Left colon (tissue), 2 donors: Measurements from ENCODE around the gene TBXAS1. TPM values are rescaled to one million over a fixed set of nuclear protein-coding genes. Genes with fewer than 3 reads are reported as not detected.

ENCODE experiments used
- ATAC-seq: fragments of 200-7000 bp; cut with Tn5 transposase; one replicate; pipeline ENCODE4 v1.9.1; 2020; ENCODE audit warnings: mild to moderate bottlenecking, moderate library complexity
- DNase-seq, 2 donors: peaks; one replicate each; pipeline ENCODE4 v3.0.0-alpha.2; 2020
- intact Hi-C, 2 donors: fragments of 100-400 bp; cut with DNase I in 1 of 2; cut with micrococcal nuclease in 1 of 2; formaldehyde crosslinking; loops; one replicate each; pipeline versions ENCODE4 v1.11.2 to v1.14.0; 2022; cut with DNase I, micrococcal nuclease
- total RNA-seq, 2 donors: library from RNA; stranded (reverse); fragmentation: NEBNext Ultra II Directional; extraction: Animal tissue kit (Norgen Biotek cat#: 25700); gene quantifications; one replicate each; pipeline ENCODE4 v1.2.1, GENCODE V29; 2021
- donor health status: DM: no; HTN: no; CAD: no.
- donor health status: DM: yes; HTN: yes; CAD: no.

The TBXAS1 gene
- total RNA-seq, 2 donors from 2014 or later, result 8.4 to 10.3 TPM

DNA sequence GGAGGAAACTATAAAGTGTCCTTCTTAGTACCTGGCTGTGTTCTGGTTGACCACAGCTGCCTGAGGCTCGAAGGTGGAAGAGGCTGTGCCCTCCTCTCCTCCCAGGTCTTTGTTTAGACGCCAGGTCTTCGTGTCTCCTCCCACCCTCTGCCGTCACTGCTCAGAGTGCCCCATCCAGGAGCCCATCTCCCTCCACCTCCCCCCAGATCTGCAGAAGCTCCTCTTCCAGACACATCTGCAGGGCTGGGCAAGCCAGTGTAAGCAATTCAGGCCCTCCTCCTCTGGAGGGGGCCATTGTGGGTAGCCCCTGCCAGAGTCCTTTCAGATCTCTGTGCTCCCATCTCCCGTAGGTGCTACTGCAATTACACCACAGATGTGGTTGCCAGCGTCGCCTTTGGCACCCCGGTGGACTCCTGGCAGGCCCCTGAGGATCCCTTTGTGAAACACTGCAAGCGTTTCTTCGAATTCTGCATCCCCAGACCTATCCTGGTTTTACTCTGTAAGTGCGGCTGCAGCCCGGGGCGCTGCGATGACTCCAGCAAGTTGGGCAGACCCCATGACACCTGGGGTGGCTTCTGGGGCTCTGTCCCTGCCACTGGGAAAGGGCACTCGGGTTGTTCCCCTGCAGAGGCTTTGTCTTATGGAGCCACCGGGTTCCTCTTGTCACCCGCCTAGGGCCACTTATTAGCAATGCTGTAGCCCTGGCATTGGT is 126.2 kb downstream of the TBXAS1 start:
- no peak for DNase-seq
- no peak for ATAC-seq
- intact Hi-C loops, result no loop called here

DNA sequence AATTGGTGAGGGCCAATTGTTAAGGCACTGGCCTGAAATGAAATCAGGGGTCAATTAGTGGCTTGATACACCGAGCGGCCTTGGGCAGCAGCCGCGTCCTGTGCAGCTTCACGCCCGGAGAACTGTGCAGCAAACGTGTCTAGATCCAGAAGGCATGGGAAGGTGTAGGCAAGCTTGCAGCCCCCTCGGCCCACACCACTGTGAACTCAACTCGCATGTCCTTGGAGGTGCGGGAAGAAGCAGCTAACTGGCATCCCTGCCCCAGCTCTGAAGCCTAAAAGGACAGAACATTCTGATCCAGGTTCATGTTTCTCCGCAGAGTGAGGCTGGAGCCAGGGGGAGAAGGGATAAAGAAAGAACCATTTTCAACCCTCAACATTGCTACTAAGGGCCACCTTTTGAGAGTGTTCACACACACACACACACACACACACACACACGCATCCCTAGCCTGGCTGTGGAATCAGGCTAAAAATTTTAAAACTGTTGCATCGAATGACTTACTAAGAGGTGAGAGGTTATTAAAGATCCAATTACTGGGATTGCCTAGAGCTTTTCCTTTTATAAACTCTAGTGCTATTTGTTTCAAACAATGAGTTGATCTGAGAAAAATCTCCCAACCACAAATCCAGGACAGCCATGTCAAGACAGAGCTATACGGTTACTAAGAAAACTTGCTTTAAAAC is 129.7 kb downstream of the TBXAS1 start:
- DNase-seq (no peak), ATAC-seq (no peak)
- intact Hi-C loops, result no loop called here

DNA sequence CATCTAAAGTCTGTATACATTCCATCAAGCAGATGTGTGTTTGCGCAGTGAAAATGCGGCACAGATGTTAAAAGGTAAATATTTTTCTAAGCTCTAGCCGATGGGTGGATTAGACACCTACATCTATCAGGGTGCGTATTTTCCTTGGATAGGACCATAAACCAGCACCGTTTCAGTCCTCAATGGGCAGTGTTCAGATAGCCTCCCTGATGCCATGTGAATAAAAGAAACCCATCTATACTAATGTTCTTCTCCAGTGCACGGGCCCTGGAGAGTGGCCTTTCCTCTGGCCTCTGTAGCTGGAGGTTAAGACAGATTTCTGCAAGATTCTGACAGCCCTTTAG is 130.2 kb downstream of the TBXAS1 start:
- no peak for DNase-seq
- intact Hi-C loops, result no loop called here
- no peak for ATAC-seq

DNA sequence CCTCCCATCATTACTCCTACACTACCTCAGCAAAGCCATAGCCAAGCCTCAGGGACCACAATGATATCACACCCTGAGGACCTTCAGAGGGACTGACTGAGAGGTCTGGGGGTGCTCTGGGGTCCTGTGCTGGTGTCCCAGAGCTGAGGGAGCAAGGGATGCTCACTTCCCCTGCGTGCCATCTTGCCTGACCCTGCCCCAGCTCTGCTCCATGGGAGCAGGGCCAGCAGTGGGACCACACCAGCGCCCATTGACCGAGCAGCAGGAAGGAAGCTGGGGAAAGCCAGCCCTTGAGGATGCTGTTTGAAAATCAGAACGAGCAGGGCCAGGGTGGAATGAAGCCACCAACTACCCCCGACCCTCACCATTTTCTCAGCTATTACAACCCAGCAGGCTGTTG is 130.7 kb downstream of the TBXAS1 start:
- ATAC-seq (no peak), DNase-seq (no peak)
- intact Hi-C loops, result no loop called here

DNA sequence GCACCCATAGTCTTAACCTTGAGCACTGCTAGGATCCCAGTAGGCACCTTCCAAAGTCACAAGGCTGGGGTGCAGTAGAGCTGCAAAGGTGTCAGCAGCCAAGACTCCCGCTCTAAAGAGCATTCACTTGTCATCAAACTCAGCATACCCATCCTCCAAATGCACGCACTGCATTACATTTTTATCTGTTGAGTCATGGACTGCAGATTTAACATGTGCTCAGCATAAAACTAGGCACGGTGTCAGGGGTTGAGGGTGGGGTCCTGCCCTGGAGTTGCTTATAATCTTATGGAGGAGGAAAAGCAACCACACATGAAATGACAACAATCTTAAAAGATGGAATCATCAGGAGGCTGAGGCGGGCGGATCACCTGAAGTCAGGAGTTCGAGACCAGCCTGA is 131.1 kb downstream of the TBXAS1 start:
- no peak for DNase-seq
- intact Hi-C loops, result no loop called here

DNA sequence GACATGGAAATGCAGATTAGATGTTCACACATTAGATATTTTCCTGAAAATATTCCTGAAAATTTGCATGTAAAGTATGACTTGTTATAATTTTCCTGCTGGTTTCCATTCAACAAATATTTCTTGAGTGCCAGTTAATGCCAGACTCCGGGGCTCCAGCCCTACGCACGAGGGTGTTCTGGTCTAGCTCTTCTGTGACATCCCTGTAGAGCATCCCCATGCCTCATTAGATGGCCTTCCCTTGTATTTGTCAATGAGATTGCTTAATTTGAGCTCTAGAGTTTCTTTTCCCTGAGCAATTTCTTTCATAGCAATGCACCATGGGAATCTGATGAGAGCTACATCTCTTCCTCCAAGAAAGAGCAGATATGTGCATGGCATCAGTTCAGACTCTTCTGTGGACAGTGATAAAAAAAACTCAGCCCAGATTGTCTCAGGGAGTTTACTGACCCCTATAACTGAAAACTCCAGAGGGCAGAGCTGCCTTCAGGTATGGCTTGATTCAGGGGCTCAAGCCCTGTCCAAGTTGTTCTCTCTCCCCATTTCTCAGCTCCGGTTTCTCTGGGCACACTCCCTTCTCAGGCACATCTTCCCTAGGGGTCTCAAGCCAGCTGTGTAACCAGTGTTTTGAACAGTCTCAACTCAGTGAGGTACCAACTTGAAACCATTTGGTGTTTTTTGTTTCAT is 137.0 kb downstream of the TBXAS1 start:
- ATAC-seq (no peak), DNase-seq (no peak)
- intact Hi-C loops, result no loop called here

More for the DNA sequence above, 131.1 kb downstream of the TBXAS1 start:
- ATAC-seq, result no peak

DNA sequence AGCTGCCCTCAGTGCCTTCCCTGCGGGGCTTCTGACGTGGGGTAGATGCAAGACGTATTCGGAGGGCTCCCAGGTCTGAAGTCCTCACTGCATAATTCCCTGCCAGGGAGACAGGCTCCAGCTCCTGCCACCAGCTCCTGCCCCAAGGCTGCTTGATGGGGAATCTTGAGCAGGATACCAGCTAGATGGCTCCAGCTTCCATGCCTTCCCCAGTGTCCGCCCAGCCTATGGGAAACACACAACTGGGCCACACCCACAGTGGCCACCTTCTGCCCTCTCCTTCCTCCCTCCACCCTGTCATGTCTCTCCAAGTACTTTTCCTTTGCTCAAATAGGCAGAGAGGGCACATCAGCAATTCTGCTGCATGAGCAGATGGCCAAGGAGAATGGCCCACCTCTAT is 137.9 kb downstream of the TBXAS1 start:
- ATAC-seq (peak; percentile 45), DNase-seq (no peak)
- intact Hi-C loops, result no loop called here

DNA sequence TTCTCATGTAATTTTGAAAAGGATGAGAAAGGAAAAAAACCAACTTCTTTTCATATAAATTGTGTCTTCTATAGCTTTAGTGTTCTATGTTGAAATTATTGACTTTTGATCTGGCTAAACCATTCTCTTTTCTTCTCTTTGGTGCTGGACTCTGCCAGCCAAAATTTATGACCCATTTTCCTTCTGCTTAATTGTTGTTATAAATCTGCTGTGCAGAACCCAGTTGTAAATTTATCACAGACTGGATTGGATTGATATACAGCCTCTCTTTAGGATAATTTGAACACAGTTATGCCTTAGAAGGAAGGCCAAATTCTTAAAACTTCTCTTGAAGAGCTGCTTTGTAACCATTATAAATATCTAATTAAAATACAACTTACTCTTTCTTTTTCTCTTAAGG is 139.9 kb downstream of the TBXAS1 start:
- DNase-seq (no peak), ATAC-seq (no peak)
- intact Hi-C loops, result no loop called here

DNA sequence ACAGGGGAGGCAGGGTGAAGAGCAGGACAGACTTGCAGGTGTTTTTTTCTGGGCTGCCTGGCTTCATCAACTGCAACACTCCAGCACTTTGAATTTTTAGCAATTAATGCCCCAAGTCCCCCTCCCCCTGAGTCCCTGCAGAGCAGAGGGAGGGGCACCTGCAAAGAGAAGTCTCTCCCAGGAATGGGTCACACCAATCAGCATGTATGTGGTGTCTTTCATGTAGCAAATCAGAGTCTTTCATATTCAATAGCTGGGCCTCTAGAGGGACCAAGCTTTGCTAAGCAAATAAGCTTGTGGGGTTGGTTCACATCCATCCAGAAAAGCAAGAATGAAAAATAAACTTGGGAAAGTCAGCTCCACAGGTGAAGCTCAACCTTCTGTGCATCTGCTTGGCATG is 143.0 kb downstream of the TBXAS1 start:
- ATAC-seq, result no peak
- intact Hi-C loops, result no loop called here
- no peak for DNase-seq

DNA sequence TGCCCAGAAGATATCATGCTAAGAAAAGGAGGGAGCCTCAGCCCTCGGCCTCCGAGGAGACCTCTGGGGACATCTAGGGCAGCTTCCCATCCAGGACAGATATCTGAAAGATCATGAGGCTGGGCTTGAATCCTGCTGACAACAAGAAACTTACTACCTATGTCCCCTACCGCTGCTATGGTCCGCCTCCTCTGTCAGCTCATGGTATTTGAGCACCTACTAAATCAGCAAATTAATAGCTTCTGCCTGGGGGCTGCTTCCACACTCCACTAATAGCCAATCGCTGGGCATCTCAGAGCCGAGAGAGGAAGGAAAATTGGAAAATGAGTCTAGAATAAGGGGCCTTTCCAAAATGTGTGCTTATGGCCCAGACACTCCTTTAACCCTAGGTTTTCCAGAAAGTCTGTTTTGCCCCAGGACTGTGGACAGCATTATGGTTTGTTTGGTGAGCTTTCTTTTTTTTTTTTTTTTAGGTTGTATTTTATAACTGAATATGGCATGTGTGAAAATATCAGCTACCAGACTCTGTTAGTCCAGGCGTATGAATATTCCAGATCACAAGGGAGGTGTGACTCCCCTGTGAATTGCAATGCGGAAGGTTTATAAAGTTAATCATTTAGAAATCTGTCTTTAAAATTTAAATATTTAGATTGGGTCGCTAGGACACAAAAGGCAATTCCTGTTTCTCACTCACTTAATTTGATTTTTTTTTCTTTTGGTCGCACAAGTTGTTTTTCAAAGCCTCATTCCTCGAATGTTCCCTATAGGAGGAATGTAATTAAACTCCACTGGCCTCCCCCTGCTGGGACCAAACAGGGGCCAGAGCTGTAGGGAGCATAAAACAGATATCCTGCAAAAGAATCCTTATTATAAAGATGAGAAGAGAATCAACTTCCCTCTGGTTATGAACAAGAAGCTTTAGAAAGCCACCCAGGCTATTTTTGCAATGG is 144.3 kb downstream of the TBXAS1 start:
- no peak for DNase-seq
- no peak for ATAC-seq

DNA sequence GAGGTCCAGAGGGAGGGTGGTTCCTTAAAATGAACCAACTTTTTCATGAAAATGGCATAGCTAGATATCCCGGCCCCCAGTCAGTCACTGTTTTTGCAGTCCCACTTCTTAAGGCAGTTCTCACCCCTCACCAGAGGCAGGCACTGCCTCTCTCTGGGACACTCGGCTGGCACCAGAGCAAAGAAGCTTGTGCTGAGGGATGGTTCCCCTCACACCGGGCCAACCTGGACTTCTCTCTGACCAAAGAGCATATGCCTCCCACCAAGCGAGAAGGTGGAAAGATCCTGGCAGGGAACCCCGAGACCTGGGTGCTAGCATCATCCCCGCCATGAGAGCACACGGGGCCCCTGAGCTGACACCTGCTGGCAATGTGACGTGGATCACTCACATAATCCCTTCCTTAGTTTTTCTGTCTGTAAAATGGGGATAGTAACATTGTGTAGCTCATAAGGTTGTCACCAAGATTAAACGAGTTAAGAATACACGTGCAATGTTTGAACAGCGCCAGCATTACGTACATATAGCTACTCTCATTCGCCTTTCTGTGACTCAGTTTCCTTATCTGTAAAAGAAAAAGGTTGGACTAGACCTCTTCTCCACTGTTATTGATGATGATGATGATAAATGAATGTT is 145.2 kb downstream of the TBXAS1 start:
- no peak for ATAC-seq
- no peak for DNase-seq
- intact Hi-C loops, result no loop called here

More for the DNA sequence above, 144.3 kb downstream of the TBXAS1 start:
- intact Hi-C loops, result no loop called here

DNA sequence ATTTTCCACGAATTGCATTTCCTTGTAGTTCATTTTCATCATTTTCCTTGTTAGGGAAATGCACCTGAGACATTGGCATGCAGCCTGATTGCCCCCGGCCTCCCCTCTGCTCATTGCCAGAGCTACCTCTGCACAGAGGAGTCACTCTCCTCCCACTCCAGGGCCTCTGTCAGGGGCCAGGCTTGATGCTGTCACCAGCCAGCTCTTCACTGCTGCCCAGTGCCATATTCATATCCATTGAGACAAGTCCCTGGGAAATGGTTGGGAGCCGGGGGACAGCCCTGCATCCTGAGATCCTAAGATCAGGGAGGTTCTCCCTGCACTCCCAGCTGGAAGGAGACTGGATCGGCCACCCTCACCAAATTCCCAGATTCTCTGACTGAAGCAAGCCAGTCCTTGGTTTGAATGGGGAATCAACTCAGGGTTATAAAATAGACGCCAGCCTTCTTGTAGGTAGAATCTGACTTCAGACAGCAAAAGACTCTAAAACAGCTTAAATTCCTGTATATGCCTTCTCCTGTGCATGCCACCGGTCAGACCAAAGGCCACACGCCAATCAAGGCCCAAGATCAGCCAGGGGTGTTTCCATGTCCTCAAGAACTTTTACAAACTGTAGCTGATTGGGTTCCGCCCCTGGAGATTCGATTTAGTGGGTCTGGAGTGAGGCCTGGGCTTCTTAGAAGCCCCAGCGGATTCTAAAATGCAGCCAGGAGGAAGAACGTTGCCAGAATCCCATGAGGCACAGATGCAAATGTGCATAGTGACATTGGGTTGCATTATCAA is 147.2 kb downstream of the TBXAS1 start:
- DNase-seq, result no peak
- intact Hi-C loops, result no loop called here
- ATAC-seq, result no peak

DNA sequence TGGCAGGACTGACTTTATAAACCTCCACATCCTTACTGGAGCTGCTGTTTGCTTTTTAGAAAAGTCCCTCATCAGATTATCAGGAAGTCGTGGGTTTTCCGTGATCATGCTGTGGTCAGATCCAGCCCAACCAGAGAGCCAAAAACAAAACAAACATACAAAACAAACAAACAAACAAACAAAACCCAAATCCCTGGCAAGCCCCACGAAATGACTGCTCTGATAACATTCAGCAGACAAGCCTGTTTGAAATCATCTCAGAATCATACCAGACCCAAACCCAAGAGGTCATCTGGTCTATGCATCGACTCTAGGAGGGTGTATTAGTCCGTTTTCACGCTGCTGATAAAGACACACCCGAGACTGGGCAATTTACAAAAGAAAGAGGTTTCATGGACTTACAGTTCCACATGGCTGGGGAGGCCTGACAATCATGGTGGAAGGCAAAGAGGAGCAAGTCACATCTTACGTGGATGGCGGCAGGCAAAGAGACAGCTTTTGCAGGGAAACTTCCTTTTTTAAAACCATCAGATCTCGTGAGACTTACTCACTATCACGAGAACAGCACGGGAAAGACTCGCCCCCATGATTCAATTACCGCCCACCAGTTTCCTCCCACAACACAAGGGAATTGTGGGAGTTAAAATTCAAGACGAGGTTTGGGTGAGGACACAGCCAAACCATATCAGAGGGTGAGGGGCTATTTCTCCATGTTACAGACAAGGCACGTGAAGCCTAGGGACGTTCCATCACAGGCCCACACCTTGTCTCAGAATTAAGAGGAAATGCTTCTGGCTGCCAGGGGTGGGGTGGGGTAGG is 148.0 kb downstream of the TBXAS1 start:
- intact Hi-C loops, result no loop called here
- no peak for ATAC-seq
- DNase-seq, result no peak

DNA sequence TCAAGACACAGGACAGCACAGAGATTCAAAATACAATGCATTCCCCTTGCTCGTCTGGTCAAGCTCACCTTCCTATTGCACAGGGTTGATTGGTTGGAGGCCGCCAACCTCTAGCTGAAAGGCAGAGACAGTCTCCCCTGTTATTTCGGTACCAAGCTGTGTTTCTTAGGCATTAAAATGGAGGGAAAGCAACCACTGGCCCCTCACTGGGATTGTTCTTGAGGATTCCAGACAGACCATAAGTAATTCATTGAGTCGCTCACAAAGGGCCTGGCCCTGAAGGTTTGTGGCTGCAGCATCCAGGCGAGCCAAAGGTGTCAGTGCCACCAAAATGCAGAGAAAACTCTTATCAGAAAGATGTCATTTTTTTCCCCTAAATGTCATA is 152.4 kb downstream of the TBXAS1 start:
- intact Hi-C loops, result no loop called here
- ATAC-seq (no peak), DNase-seq (no peak)

DNA sequence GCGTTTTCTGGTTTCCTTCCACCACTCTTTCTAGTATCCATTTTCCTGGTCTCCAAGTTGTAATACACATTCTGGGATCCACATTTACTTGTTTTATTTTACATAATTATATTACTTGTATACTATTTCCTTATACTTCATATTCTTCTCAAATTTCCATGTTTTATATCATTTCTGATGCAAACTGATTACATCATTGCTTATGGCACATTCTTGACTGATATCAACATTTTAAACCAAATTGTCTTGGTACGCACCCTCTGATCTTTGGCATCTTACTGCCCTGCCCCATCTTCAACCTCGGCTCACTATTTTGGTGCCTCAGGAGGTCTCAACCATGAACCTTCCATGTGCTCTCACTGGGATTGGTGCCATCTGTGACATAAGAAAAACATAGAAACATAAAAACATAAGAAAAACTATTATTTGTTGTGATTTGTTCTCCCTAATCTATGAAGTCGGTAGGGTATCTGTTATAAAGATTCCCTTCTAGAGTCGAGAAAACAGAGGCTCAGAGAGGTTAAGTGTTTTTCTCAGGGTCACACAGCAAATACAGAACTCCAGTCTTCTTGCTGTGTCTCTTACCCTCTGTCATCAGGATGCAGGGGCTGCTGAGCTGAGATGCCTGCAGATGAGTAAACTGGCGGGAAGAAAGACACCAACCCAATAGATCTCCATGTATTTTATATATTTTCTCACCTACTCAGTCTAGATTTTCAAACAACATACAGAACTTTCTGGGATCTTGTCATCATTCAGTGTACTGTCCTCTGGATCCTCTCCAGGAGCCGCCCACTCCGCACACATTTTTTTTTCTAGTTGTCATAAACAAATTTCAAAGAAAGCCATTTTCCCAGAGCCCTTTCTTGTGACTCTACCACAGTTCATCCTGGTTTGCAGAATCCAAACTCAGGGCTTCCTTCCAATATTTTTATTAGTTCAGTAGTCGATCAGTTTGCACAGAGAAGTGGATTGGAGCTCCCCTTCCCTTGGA is 154.2 kb downstream of the TBXAS1 start:
- no peak for ATAC-seq
- intact Hi-C loops, result no loop called here
- no peak for DNase-seq
